ENCODE data around the gene ZBTB33. TPM values are rescaled to one million over a fixed set of nuclear protein-coding genes. Genes with fewer than 3 reads are reported as not detected.

The ZBTB33 gene
- polyA plus RNA-seq, 1 donor from 2014 or later = 20.2 TPM

- Histone ChIP-seq H3K9me3 (ENCODE audit: low read length) (no peaks in the 10 kb centered on the region), H3F3A (ENCODE audit: insufficient read depth, low read length, poor library complexity, severe bottlenecking) (no peaks in the 10 kb centered on the region), H2AFZ (ENCODE audit: low read depth, low read length) (no peak overlapping the region), H4K20me1 (ENCODE audit: insufficient read depth) (no peaks in the 10 kb centered on the region), H3K79me2 (replicated peaks; ENCODE audit: insufficient read depth, low read length) (no peaks in the 10 kb centered on the region), H3K27me3 (ENCODE audit: insufficient read depth, low read depth, low read length) (no peaks in the 10 kb centered on the region), H3K27ac (ENCODE audit: low read length) (no peak overlapping the region), H3K4me2 (ENCODE audit: low read length) (no peak overlapping the region), H3K9ac (ENCODE audit: low read length) (no peak overlapping the region), H3K9me2 (ENCODE audit: insufficient read depth, low read length) (no peaks in the 10 kb centered on the region), H3K36me3 (ENCODE audit: insufficient read depth, low read length) (no peaks in the 10 kb centered on the region), H3K4me3 (ENCODE audit: low read length) (no peak overlapping the region)
- TF ChIP-seq EP300 (conservative IDR thresholded peaks at IDR 0.05; ENCODE audit: poor library complexity, severe bottlenecking) (no peak), POLR2AphosphoS5 (IDR thresholded peaks at IDR 0.05) (no peak), RAD21 (conservative IDR thresholded peaks at IDR 0.05) (no peak), REST (IDR thresholded peaks at IDR 0.05; ENCODE audit: borderline replicate concordance) (no peak), SMC3 (conservative IDR thresholded peaks at IDR 0.05; ENCODE audit: poor library complexity) (no peak), TAF1 (IDR thresholded peaks at IDR 0.05; ENCODE audit: low read depth) (no peak), EZH2 (IDR thresholded peaks at IDR 0.05; ENCODE audit: borderline replicate concordance, insufficient read depth, low read length, poor library complexity, severe bottlenecking) (no peak), CTCF (IDR thresholded peaks at IDR 0.05; ENCODE audit: poor library complexity, severe bottlenecking) (no peak), MXI1 (conservative IDR thresholded peaks at IDR 0.05; ENCODE audit: poor library complexity, severe bottlenecking) (no peak)
These were observed 44.5 kb upstream of the ZBTB33 start for GRCh38 chrX:120205816-120206753.

- Histone ChIP-seq H4K20me1 (ENCODE audit: insufficient read depth) (no peaks in the 10 kb centered on the region), H3K4me2 (ENCODE audit: low read length) (no peak overlapping the region), H3K79me2 (replicated peaks; ENCODE audit: insufficient read depth, low read length) (no peaks in the 10 kb centered on the region), H3K9ac (ENCODE audit: low read length) (no peak overlapping the region), H3K27ac (ENCODE audit: low read length) (no peak overlapping the region), H2AFZ (ENCODE audit: low read depth, low read length) (no peak overlapping the region), H3F3A (ENCODE audit: insufficient read depth, low read length, poor library complexity, severe bottlenecking) (no peaks in the 10 kb centered on the region), H3K27me3 (ENCODE audit: insufficient read depth, low read depth, low read length) (no peaks in the 10 kb centered on the region), H3K4me3 (ENCODE audit: low read length) (no peak overlapping the region), H3K9me3 (ENCODE audit: low read length) (no peaks in the 10 kb centered on the region), H3K9me2 (ENCODE audit: insufficient read depth, low read length) (no peaks in the 10 kb centered on the region), H3K36me3 (ENCODE audit: insufficient read depth, low read length) (no peaks in the 10 kb centered on the region)
- TF ChIP-seq MXI1 (conservative IDR thresholded peaks at IDR 0.05; ENCODE audit: poor library complexity, severe bottlenecking) = no peak
- TF ChIP-seq CTCF (IDR thresholded peaks at IDR 0.05; ENCODE audit: poor library complexity, severe bottlenecking) = no peak
- no peak for TF ChIP-seq RAD21 (conservative IDR thresholded peaks at IDR 0.05)
- TF ChIP-seq POLR2AphosphoS5 (IDR thresholded peaks at IDR 0.05) = no peak
- TF ChIP-seq REST (IDR thresholded peaks at IDR 0.05; ENCODE audit: borderline replicate concordance) = no peak
- TF ChIP-seq EZH2 (IDR thresholded peaks at IDR 0.05; ENCODE audit: borderline replicate concordance, insufficient read depth, low read length, poor library complexity, severe bottlenecking) = no peak
- no peak for TF ChIP-seq TAF1 (IDR thresholded peaks at IDR 0.05; ENCODE audit: low read depth)
- no peak for TF ChIP-seq SMC3 (conservative IDR thresholded peaks at IDR 0.05; ENCODE audit: poor library complexity)
- no peak for TF ChIP-seq EP300 (conservative IDR thresholded peaks at IDR 0.05; ENCODE audit: poor library complexity, severe bottlenecking)
These were observed 43.5 kb upstream of the ZBTB33 start for GRCh38 chrX:120207009-120207605.
